ENCODE data around the gene HCK. TPM values are rescaled to one million over a fixed set of nuclear protein-coding genes. Genes with fewer than 3 reads are reported as not detected.

Gene HCK
- polyA plus RNA-seq, 4 donors = 10.1 to 34.0 (median 11.0) TPM

DNA sequence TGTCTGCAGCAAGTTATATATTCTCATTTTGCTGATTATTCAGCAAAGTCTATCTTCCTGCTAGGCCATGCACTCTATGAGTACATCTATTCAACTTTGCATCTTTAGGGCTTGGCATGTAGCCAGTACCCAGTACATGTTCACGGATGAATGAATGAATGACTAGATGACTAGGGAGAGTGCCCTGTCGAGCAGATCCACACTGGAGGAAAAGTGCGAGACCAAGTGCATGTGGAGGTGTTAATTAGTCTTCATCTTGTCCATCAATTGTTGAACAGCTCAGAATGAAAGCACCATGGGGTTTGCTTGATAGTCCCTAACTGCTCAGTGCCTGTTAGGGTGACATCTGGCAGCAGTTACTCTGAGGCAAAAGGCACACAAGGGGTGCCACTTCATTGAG is 87.9 kb downstream of the HCK start:
- Histone ChIP-seq H3K4me1 (ENCODE audit: control insufficient read depth in 3 of 3, insufficient read depth in 2 of 3, low read depth in 1 of 3, low read length in 2 of 3) (no peaks in the 10 kb centered on the region), H3K9me3 (ENCODE audit: control insufficient read depth in 2 of 2, insufficient read depth in 1 of 2, low read depth in 1 of 2, low read length in 1 of 2) (no peaks in the 10 kb centered on the region), H3K27ac (ENCODE audit: low read depth in 1 of 3, low read length in 2 of 3) (no peak overlapping the region), H3K4me3 (ENCODE audit: low read depth in 1 of 3, low read length in 3 of 3) (no peak overlapping the region), H3K36me3 (ENCODE audit: control insufficient read depth in 3 of 3, insufficient read depth in 2 of 3, low read depth in 1 of 3, low read length in 3 of 3) (peaks cover 15 to 81% (median 38%) of the 10 kb centered on the region in 3 donors), H3K27me3 (ENCODE audit: control insufficient read depth in 3 of 3, insufficient read depth in 3 of 3, low read length in 3 of 3) (no peaks in the 10 kb centered on the region)
- DNase-seq = no peak
- 86 to 93% (median 91%) methylated on average over 3 of the region's 3 CpGs for WGBS, 3 donors
- FAIRE-seq = no peak

DNA sequence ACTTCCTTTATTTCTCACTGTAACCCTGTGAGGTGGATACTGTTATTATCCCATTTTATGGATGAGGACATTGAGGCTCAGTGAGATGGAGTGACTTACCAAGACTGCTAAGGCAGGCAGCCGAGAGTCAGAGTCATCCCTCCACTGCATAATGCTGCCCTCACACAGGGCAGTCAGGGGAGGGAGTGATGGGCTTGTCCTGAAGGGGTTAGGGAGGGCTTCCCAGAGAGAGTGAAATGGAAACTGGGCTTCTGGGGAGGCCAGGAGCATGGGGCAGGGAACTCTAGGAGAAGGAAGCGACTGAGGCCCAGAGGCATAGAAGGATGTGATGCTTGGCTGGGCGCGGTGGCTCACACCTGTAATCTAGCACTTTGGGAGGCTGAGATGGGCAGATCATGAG is 88.6 kb downstream of the HCK start:
- Histone ChIP-seq H3K27ac (ENCODE audit: low read depth in 1 of 3, low read length in 2 of 3) (no peak overlapping the region), H3K36me3 (ENCODE audit: control insufficient read depth in 3 of 3, insufficient read depth in 2 of 3, low read depth in 1 of 3, low read length in 3 of 3) (peaks cover 15 to 86% (median 43%) of the 10 kb centered on the region in 3 donors), H3K4me3 (ENCODE audit: low read depth in 1 of 3, low read length in 3 of 3) (no peak overlapping the region), H3K9me3 (ENCODE audit: control insufficient read depth in 2 of 2, insufficient read depth in 1 of 2, low read depth in 1 of 2, low read length in 1 of 2) (no peaks in the 10 kb centered on the region), H3K4me1 (ENCODE audit: control insufficient read depth in 3 of 3, insufficient read depth in 2 of 3, low read depth in 1 of 3, low read length in 2 of 3) (no peaks in the 10 kb centered on the region), H3K27me3 (ENCODE audit: control insufficient read depth in 3 of 3, insufficient read depth in 3 of 3, low read length in 3 of 3) (no peaks in the 10 kb centered on the region)
- DNase-seq (no peak), FAIRE-seq (no peak)
- WGBS, 3 donors = 74 to 98% (median 98%) methylated on average over 4 of the region's 4 CpGs

DNA sequence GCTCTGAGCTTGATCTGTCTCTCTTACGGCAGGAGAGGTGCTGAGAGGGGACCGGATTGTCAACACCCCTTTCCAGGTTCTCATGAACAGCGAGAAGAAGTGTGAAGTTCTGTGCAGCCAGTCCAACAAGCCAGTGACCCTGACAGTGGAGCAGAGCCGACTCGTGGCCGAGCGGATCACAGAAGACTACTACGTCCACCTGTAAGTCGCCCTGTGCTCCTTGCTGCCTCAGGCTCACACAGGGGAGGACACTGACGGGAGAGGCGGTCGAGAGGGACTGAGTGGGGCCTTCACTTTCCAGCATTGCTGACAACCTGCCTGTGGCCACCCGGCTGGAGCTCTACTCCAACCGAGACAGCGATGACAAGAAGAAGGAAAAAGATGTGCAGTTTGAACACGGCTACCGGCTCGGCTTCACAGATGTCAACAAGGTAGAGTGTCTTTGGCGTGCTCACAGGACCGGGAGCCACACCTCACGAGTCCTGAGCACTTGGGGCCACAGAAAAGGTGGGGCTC is 89.5 kb downstream of the HCK start:
- FAIRE-seq (no peak), DNase-seq (no peak)
- 95 to 98% (median 95%) methylated on average over 21 of the region's 21 CpGs for WGBS, 3 donors
- H3K27ac ChIP-seq (ENCODE audit: low read depth in 1 of 3, low read length in 2 of 3) = no peak overlapping the region
- peaks cover 19 to 89% (median 45%) of the 10 kb centered on the region in 3 donors for H3K36me3 ChIP-seq (ENCODE audit: control insufficient read depth in 3 of 3, insufficient read depth in 2 of 3, low read depth in 1 of 3, low read length in 3 of 3)
- no peaks in the 10 kb centered on the region for H3K4me1 ChIP-seq (ENCODE audit: control insufficient read depth in 3 of 3, insufficient read depth in 2 of 3, low read depth in 1 of 3, low read length in 2 of 3)
- no peaks in the 10 kb centered on the region for H3K27me3 ChIP-seq (ENCODE audit: control insufficient read depth in 3 of 3, insufficient read depth in 3 of 3, low read length in 3 of 3)
- no peak overlapping the region for H3K4me3 ChIP-seq (ENCODE audit: low read depth in 1 of 3, low read length in 3 of 3)
- H3K9me3 ChIP-seq (ENCODE audit: control insufficient read depth in 2 of 2, insufficient read depth in 1 of 2, low read depth in 1 of 2, low read length in 1 of 2) = no peaks in the 10 kb centered on the region

DNA sequence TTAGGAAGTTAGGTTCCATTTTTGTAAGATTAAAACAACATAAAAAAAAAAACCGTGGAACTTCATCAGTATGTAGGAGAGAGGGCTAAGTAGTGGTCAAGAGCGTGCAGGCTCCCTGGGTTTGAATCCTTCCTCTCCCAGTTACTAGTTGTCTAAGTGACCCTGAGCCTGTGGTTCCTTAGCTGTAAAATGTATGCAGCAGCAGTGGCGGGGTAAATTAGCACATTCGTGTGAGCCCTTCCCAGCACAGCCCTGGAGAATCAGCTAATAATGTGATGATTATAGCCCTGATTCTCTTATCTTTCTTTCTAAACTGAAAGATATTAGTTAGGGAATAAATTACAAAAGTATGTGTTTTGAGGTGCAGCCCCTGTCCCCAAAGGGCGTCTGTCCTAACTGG is 90.0 kb downstream of the HCK start:
- Histone ChIP-seq H3K36me3 (ENCODE audit: control insufficient read depth in 3 of 3, insufficient read depth in 2 of 3, low read depth in 1 of 3, low read length in 3 of 3) (peaks cover 19 to 89% (median 43%) of the 10 kb centered on the region in 3 donors), H3K9me3 (ENCODE audit: control insufficient read depth in 2 of 2, insufficient read depth in 1 of 2, low read depth in 1 of 2, low read length in 1 of 2) (no peaks in the 10 kb centered on the region), H3K4me3 (ENCODE audit: low read depth in 1 of 3, low read length in 3 of 3) (no peak overlapping the region), H3K27ac (ENCODE audit: low read depth in 1 of 3, low read length in 2 of 3) (no peak overlapping the region), H3K4me1 (ENCODE audit: control insufficient read depth in 3 of 3, insufficient read depth in 2 of 3, low read depth in 1 of 3, low read length in 2 of 3) (no peaks in the 10 kb centered on the region), H3K27me3 (ENCODE audit: control insufficient read depth in 3 of 3, insufficient read depth in 3 of 3, low read length in 3 of 3) (no peaks in the 10 kb centered on the region)
- no peak for DNase-seq
- WGBS, 3 donors = 91 to 96% (median 95%) methylated on average over 5 of the region's 5 CpGs
- FAIRE-seq = no peak

DNA sequence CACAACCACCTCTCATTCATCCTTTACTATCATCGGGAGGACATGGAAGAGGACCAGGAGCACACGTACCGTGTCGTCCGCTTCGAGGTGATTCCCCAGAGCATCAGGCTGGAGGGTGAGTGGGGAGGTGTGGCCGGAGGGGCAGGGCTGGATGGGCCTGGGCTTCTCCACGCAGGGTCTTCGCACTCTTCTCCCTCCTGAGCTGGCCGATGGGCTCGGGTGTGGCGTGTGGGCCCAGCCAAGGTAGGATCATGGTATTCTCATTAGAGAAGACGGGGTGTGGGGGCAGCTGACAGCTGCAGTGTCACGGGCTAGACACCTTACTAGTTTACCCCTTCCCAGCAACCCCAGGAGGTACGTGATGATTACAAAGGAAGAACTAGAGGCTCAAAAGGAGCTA is 90.9 kb downstream of the HCK start:
- DNase-seq = no peak
- H3K4me3 ChIP-seq (ENCODE audit: low read depth in 1 of 3, low read length in 3 of 3) = no peak overlapping the region
- WGBS, 3 donors = 95 to 98% (median 97%) methylated on average over 15 of the region's 15 CpGs
- H3K27ac ChIP-seq (ENCODE audit: low read depth in 1 of 3, low read length in 2 of 3) = no peak overlapping the region
- FAIRE-seq = no peak
- no peaks in the 10 kb centered on the region for H3K4me1 ChIP-seq (ENCODE audit: control insufficient read depth in 3 of 3, insufficient read depth in 2 of 3, low read depth in 1 of 3, low read length in 2 of 3)
- no peaks in the 10 kb centered on the region for H3K9me3 ChIP-seq (ENCODE audit: control insufficient read depth in 2 of 2, insufficient read depth in 1 of 2, low read depth in 1 of 2, low read length in 1 of 2)
- H3K27me3 ChIP-seq (ENCODE audit: control insufficient read depth in 3 of 3, insufficient read depth in 3 of 3, low read length in 3 of 3) = no peaks in the 10 kb centered on the region
- peaks cover 19 to 89% (median 36%) of the 10 kb centered on the region in 3 donors for H3K36me3 ChIP-seq (ENCODE audit: control insufficient read depth in 3 of 3, insufficient read depth in 2 of 3, low read depth in 1 of 3, low read length in 3 of 3)

DNA sequence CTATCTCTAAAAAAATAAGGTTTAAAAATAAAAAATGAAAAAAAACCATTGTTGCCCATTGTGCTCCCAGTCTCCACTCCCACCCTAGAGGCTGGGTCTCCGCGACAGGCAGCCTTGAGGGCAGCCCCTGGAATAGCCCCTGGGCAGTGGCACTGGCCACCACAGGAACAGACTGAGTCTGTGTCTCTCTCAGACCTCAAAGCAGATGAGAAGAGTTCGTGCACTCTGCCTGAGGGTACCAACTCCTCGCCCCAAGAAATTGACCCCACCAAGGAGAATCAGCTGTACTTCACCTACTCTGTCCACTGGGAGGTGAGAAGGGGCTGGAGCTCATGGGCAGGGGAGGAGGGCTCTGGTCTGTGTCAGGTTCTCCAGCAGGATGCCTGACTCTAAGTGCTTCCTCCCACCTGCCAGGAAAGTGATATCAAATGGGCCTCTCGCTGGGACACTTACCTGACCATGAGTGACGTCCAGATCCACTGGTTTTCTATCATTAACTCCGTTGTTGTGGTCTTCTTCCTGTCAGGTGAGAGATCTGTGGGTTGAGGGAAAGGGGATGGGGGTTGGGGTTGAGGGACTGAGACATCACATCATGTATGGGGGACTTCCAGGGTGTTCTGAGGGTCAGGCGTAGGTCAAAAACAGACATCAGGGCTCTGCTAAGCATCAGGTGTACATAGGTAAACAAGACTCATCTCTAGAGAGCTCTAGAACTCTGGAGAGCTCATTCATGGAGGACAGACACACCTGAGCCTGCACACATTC is 93.0 kb downstream of the HCK start:
- Histone ChIP-seq H3K9me3 (ENCODE audit: control insufficient read depth in 2 of 2, insufficient read depth in 1 of 2, low read depth in 1 of 2, low read length in 1 of 2) (no peaks in the 10 kb centered on the region), H3K27me3 (ENCODE audit: control insufficient read depth in 3 of 3, insufficient read depth in 3 of 3, low read length in 3 of 3) (no peaks in the 10 kb centered on the region), H3K36me3 (ENCODE audit: control insufficient read depth in 3 of 3, insufficient read depth in 2 of 3, low read depth in 1 of 3, low read length in 3 of 3) (peaks cover 14 to 79% (median 36%) of the 10 kb centered on the region in 3 donors), H3K4me1 (ENCODE audit: control insufficient read depth in 3 of 3, insufficient read depth in 2 of 3, low read depth in 1 of 3, low read length in 2 of 3) (no peaks in the 10 kb centered on the region), H3K27ac (ENCODE audit: low read depth in 1 of 3, low read length in 2 of 3) (no peak overlapping the region), H3K4me3 (ENCODE audit: low read depth in 1 of 3, low read length in 3 of 3) (no peak overlapping the region)
- WGBS, 3 donors = 92 to 97% (median 94%) methylated on average over 8 of the region's 8 CpGs
- no peak for DNase-seq
- FAIRE-seq = no peak

DNA sequence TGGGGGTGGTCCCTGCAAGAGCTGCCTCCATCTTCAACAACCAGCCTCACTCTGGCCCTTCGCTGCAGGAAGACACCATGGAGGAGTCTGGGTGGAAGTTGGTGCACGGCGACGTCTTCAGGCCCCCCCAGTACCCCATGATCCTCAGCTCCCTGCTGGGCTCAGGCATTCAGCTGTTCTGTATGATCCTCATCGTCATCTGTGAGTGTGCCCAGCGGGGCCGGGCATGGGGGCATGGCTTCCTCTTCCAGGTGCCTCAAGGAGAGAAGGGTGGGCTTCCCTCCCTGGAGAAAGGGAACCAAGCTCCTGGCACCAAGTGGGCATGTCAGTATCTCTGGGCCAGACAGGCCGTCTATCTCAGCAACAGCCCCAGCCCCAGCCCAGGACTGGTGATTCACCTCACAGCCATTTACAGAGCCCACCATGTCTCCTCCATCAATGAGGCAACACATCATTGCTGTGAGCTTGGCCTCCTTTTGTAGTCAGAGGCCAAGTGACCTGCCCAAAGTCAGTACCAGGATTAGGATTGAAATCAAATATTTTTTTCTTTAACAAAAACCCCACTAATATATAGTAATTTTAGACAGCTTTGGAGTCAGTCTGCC is 97.6 kb downstream of the HCK start:
- no peak overlapping the region for H3K27ac ChIP-seq (ENCODE audit: low read depth in 1 of 3, low read length in 2 of 3)
- WGBS, 3 donors = 89 to 95% (median 95%) methylated on average over 8 of the region's 8 CpGs
- H3K9me3 ChIP-seq (ENCODE audit: control insufficient read depth in 2 of 2, insufficient read depth in 1 of 2, low read depth in 1 of 2, low read length in 1 of 2) = no peaks in the 10 kb centered on the region
- no peaks in the 10 kb centered on the region for H3K27me3 ChIP-seq (ENCODE audit: control insufficient read depth in 3 of 3, insufficient read depth in 3 of 3, low read length in 3 of 3)
- H3K36me3 ChIP-seq (ENCODE audit: control insufficient read depth in 3 of 3, insufficient read depth in 2 of 3, low read depth in 1 of 3, low read length in 3 of 3) = peaks cover 4 to 83% (median 22%) of the 10 kb centered on the region in 3 donors
- H3K4me1 ChIP-seq (ENCODE audit: control insufficient read depth in 3 of 3, insufficient read depth in 2 of 3, low read depth in 1 of 3, low read length in 2 of 3) = peaks cover 0 to 12% (median 2%) of the 10 kb centered on the region in 3 donors
- H3K4me3 ChIP-seq (ENCODE audit: low read depth in 1 of 3, low read length in 3 of 3) = no peak overlapping the region
- DNase-seq = no peak
- no peak for FAIRE-seq

DNA sequence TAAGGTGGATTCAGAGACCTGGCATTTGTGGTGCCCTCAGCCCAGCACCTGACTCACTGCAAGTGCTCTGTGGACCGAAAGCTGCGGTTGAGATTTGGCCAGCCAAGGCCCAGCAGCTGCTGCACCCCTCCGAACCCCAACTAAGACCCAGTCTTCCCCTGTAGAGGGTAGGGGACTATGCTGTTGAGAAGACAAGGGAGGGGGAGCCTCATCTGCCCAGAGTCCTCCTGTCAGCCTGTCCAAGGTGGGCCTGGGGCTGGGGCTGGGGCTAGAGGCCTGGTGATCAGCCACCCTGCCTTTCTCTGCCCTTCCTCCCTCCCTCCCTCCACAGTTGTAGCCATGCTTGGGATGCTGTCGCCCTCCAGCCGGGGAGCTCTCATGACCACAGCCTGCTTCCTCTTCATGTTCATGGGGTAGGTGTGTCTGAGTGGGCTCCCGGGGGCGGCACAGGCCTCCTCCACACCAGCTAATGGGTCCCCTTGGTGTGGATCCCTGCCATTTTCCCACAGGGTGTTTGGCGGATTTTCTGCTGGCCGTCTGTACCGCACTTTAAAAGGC is 98.3 kb downstream of the HCK start:
- H3K27ac ChIP-seq (ENCODE audit: low read depth in 1 of 3, low read length in 2 of 3) = no peak overlapping the region
- WGBS, 3 donors = 90 to 92% (median 90%) methylated on average over 10 of the region's 10 CpGs
- peaks cover 3 to 83% (median 17%) of the 10 kb centered on the region in 3 donors for H3K36me3 ChIP-seq (ENCODE audit: control insufficient read depth in 3 of 3, insufficient read depth in 2 of 3, low read depth in 1 of 3, low read length in 3 of 3)
- no peak for DNase-seq
- H3K4me1 ChIP-seq (ENCODE audit: control insufficient read depth in 3 of 3, insufficient read depth in 2 of 3, low read depth in 1 of 3, low read length in 2 of 3) = peaks cover 0 to 19% (median 2%) of the 10 kb centered on the region in 3 donors
- no peaks in the 10 kb centered on the region for H3K9me3 ChIP-seq (ENCODE audit: control insufficient read depth in 2 of 2, insufficient read depth in 1 of 2, low read depth in 1 of 2, low read length in 1 of 2)
- no peaks in the 10 kb centered on the region for H3K27me3 ChIP-seq (ENCODE audit: control insufficient read depth in 3 of 3, insufficient read depth in 3 of 3, low read length in 3 of 3)
- no peak for FAIRE-seq
- H3K4me3 ChIP-seq (ENCODE audit: low read depth in 1 of 3, low read length in 3 of 3) = no peak overlapping the region
